Mesothelial cell of epicardium (in vitro differentiated cells): ENCODE results near the gene DGCR8. TPM values are rescaled to one million over a fixed set of nuclear protein-coding genes. Genes with fewer than 3 reads are reported as not detected.
A peak's percentile ranks its signal among the peaks of the same experiment; 100 is the strongest.

Experiments used
- DNase-seq, 2 experiments: peaks; one replicate each; pipeline ENCODE4 v3.0.0; 2021; ENCODE audit warnings: low spot score in 2 of 2; ENCODE audit not compliant: unreplicated experiment in 2 of 2
- H3K27ac Mint-ChIP-seq: 2 replicates; pipeline ENCODE4 v1.8.0; 2021; ENCODE audit warnings: mixed read lengths
- H3K27me3 Mint-ChIP-seq: 2 replicates; pipeline ENCODE4 v1.8.0; 2021; ENCODE audit warnings: low read depth, mixed read lengths
- H3K36me3 Mint-ChIP-seq: 2 replicates; pipeline ENCODE4 v1.8.0; 2021; ENCODE audit warnings: mixed read lengths
- H3K4me1 Mint-ChIP-seq: 2 replicates; pipeline ENCODE4 v1.8.0; 2021; ENCODE audit warnings: mixed read lengths
- H3K4me3 Mint-ChIP-seq: 2 replicates; pipeline ENCODE4 v1.8.0; 2021; ENCODE audit warnings: mild to moderate bottlenecking, moderate library complexity, mixed read lengths
- H3K9me3 Mint-ChIP-seq: 2 replicates; pipeline ENCODE4 v1.8.0; 2021; ENCODE audit warnings: mixed read lengths
- CTCF ChIP-seq: fragments of 200-600 bp; sonication (generic); IDR thresholded peaks from one replicate; pipeline ENCODE4 v1.5.0; 2021; ENCODE audit warnings: antibody characterized with exemption; ENCODE audit not compliant: unreplicated experiment
- total RNA-seq: library from RNA; stranded (reverse); gene quantifications from 3 replicates; pipeline ENCODE4 v1.2.1, GENCODE V29; 2021

The DGCR8 gene
- total RNA-seq, 1 donor from 2014 or later, result 71.5 TPM

GRCh38 chr22:20128619-20128901 lies 48.5 kb downstream of the DGCR8 start:
- Mint-ChIP-seq H3K36me3 (peaks cover 8% of the 10 kb centered on the region), H3K4me1 (peaks cover 9% of the 10 kb centered on the region), H3K4me3 (no peak overlapping the region), H3K27ac (no peak overlapping the region), H3K9me3 (no peaks in the 10 kb centered on the region), H3K27me3 (no peaks in the 10 kb centered on the region)
- no peak for DNase-seq
- no peak for TF ChIP-seq CTCF

- peak overlapping the region; percentile 64 for H3K4me3 Mint-ChIP-seq
- no peaks in the 10 kb centered on the region for H3K9me3 Mint-ChIP-seq
- no peaks in the 10 kb centered on the region for H3K27me3 Mint-ChIP-seq
- no peak overlapping the region for H3K27ac Mint-ChIP-seq
- H3K4me1 Mint-ChIP-seq, result peaks cover 11% of the 10 kb centered on the region
- H3K36me3 Mint-ChIP-seq, result peaks cover 6% of the 10 kb centered on the region
- no peak for DNase-seq
- no peak for TF ChIP-seq CTCF
These were observed 49.1 kb downstream of the DGCR8 start for GRCh38 chr22:20128902-20129746.

- Mint-ChIP-seq H3K4me3 (peak overlapping the region; percentile 64), H3K27me3 (no peaks in the 10 kb centered on the region), H3K9me3 (no peaks in the 10 kb centered on the region), H3K4me1 (peaks cover 11% of the 10 kb centered on the region), H3K27ac (no peak overlapping the region), H3K36me3 (peaks cover 6% of the 10 kb centered on the region)
- TF ChIP-seq CTCF, result no peak
- DNase-seq, result no peak
These were observed 49.6 kb downstream of the DGCR8 start for GRCh38 chr22:20129747-20130014.

- no peak overlapping the region for H3K27ac Mint-ChIP-seq
- no peak for DNase-seq
These were observed 50.3 kb downstream of the DGCR8 start for GRCh38 chr22:20130319-20130718.

GRCh38 chr22:20130731-20131596 lies 50.9 kb downstream of the DGCR8 start:
- Mint-ChIP-seq H3K27ac (no peak overlapping the region), H3K36me3 (peaks cover 6% of the 10 kb centered on the region), H3K4me1 (peaks cover 11% of the 10 kb centered on the region), H3K9me3 (no peaks in the 10 kb centered on the region), H3K4me3 (peak overlapping the region; percentile 64), H3K27me3 (no peaks in the 10 kb centered on the region)
- peak; percentile 55 to 75 for DNase-seq
- TF ChIP-seq CTCF, result no peak

More at GRCh38 chr22:20130319-20130718, 50.3 kb downstream of the DGCR8 start:
- no peaks in the 10 kb centered on the region for H3K9me3 Mint-ChIP-seq
- no peaks in the 10 kb centered on the region for H3K27me3 Mint-ChIP-seq
- no peak for TF ChIP-seq CTCF
- peak overlapping the region; percentile 64 for H3K4me3 Mint-ChIP-seq
- H3K4me1 Mint-ChIP-seq, result peaks cover 11% of the 10 kb centered on the region
- peaks cover 6% of the 10 kb centered on the region for H3K36me3 Mint-ChIP-seq
